T-helper 1 cell treated with Interleukin-12 subunit alpha and Interleukin-12 subunit beta and Interleukin-4 antibody, amounts not matched to agents 30 μg/mL and 1 μg/mL, for 36 hours (primary cell): Measurements from ENCODE around the gene SLTM.
"Not testable (repeated sequence)": the region's sequence is repeated elsewhere in the genome, so short reads cannot be mapped to it uniquely, and the experiment has no call there.

Experiments
- H3K27ac Mint-ChIP-seq: one replicate; pipeline ENCODE4 v1.8.0; 2021; ENCODE audit warnings: mild to moderate bottlenecking, mixed read lengths
- H3K27me3 Mint-ChIP-seq: one replicate; pipeline ENCODE4 v1.8.0; 2021; ENCODE audit warnings: low read depth, mixed read lengths
- H3K36me3 Mint-ChIP-seq: one replicate; pipeline ENCODE4 v1.8.0; 2021; ENCODE audit warnings: low read depth, mixed read lengths
- H3K4me1 Mint-ChIP-seq: one replicate; pipeline ENCODE4 v1.8.0; 2021; ENCODE audit warnings: low read depth, mixed read lengths
- H3K4me3 Mint-ChIP-seq: one replicate; pipeline ENCODE4 v1.8.0; 2021; ENCODE audit warnings: mild to moderate bottlenecking, moderate library complexity, mixed read lengths
- H3K9me3 Mint-ChIP-seq: one replicate; pipeline ENCODE4 v1.8.0; 2021; ENCODE audit warnings: mixed read lengths

The SLTM gene

DNA sequence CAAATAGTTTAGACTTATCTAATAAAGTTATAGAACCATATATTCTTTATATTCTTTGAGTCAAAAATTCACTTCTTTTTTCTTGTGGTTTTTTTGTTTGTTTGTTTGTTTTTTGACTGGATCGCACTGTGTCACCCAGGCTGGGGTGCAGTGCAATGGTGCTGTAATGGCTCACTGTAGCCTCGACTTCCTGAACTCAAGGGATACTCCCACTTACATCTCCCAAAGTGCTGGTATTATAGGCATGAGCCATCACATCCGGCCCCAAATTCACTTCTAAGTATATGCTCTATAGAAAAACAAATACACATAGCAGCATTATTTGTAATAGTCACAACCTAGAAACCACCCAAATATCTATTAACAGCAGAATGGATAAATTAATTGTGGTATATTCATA lies 13.7 kb upstream of the SLTM start:
- Mint-ChIP-seq H3K27me3 (peaks cover 2% of the 10 kb centered on the region), H3K36me3 (no peaks in the 10 kb centered on the region), H3K4me1 (no peaks in the 10 kb centered on the region), H3K27ac (no peak overlapping the region), H3K4me3 (no peak overlapping the region), H3K9me3 (no peaks in the 10 kb centered on the region)

DNA sequence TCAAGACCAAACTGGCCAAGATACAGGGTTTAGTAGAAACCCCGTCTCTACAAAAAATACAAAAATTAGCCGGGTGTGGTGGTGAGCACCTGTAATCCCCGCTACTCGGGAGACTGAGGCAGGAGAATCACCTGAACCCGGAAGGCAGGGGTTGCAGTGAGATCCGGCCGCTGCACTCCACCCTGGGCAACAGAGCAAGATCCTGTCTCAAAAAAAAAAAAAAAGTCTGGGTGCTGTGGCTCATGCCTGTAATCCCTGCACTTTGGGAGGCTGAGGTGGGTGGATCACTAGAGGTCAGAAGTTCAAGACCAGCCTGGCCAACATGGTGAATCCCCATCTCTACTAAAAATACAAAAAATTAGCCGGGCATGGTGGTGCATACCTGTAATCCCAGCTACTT lies 1.5 kb upstream of the SLTM start:
- Mint-ChIP-seq H3K4me3 (peak overlapping the region; percentile 92), H3K27ac (peak overlapping the region; percentile 100), H3K4me1 (peaks cover 21% of the 10 kb centered on the region)
- H3K36me3 Mint-ChIP-seq, H3K27me3 Mint-ChIP-seq, H3K9me3 Mint-ChIP-seq: not testable (repeated sequence)

DNA sequence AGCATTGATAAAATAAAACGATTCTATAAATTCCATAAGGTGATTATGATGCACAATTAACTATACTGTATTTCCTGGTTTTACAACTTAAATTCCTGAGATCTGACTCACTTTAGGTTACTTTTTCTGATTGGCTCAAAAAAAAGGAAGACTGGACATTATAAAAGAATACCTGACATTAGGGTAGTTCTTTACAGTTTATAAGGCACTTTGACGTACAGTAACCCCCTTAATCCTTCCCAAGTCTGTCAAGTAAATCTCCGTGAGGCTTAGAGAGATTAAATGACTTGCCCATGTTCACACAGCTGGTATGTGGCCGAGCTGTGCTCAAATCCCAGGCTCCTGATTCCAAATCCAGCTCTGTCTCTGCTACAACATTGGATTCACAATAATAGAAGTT lies 1.0 kb upstream of the SLTM start:
- H3K4me1 Mint-ChIP-seq: peaks cover 21% of the 10 kb centered on the region
- peak overlapping the region; percentile 100 for H3K27ac Mint-ChIP-seq
- H3K4me3 Mint-ChIP-seq: peak overlapping the region; percentile 92
- H3K9me3 Mint-ChIP-seq: no peaks in the 10 kb centered on the region
- peaks cover 5% of the 10 kb centered on the region for H3K36me3 Mint-ChIP-seq
- H3K27me3 Mint-ChIP-seq: no peaks in the 10 kb centered on the region

DNA sequence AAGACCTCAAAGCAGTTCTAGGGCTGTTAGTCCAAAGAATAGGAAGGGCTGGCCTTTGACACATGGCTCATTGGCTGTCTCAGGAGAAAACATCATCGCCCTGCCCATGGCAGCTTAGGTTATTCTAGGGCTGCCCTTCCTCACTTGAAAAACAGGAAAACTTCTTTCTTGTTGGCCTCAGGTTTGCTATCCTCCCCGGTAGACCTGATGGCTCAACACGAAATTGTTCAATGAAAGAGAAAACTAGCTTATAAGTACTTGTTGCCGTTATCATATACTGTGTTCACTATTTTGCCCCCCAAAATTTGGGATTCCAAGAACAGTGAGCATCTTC lies 602 bp upstream of the SLTM start:
- Mint-ChIP-seq H3K27me3 (no peaks in the 10 kb centered on the region), H3K4me3 (peak overlapping the region; percentile 92), H3K36me3 (peaks cover 5% of the 10 kb centered on the region), H3K4me1 (peaks cover 21% of the 10 kb centered on the region), H3K9me3 (no peaks in the 10 kb centered on the region), H3K27ac (peak overlapping the region; percentile 100)

DNA sequence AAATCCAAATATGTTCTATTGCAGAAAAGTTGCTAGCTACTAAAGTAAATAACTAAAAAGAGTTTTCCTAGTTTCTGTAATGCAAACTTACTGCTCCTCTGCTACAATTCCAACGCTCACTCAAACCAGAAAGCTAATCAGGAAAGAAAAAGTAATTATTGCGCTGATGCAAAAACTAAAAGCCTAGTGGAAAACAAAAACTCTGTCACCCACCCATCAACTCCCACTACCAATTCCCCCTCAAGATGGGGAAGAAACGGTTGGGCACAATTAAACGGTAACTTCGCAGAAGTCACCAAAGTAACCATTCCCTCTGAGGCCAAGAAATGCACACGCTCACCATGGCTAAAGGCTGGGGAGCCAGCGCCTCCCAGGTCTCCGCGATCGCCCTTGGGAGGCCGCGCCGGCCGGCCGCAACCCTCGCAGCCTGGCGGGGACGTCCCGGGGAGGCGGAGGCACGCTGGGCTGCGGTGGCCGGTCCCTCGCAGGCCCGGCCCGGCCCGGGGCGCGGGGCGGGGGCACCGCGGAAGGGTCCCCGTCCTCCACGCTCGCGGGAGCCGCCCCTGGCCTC lies 684 bp downstream of the SLTM start:
- Mint-ChIP-seq H3K27ac (peak overlapping the region; percentile 95), H3K27me3 (no peaks in the 10 kb centered on the region), H3K9me3 (no peaks in the 10 kb centered on the region), H3K4me1 (peaks cover 23% of the 10 kb centered on the region), H3K4me3 (peak overlapping the region; percentile 95), H3K36me3 (peaks cover 5% of the 10 kb centered on the region)

DNA sequence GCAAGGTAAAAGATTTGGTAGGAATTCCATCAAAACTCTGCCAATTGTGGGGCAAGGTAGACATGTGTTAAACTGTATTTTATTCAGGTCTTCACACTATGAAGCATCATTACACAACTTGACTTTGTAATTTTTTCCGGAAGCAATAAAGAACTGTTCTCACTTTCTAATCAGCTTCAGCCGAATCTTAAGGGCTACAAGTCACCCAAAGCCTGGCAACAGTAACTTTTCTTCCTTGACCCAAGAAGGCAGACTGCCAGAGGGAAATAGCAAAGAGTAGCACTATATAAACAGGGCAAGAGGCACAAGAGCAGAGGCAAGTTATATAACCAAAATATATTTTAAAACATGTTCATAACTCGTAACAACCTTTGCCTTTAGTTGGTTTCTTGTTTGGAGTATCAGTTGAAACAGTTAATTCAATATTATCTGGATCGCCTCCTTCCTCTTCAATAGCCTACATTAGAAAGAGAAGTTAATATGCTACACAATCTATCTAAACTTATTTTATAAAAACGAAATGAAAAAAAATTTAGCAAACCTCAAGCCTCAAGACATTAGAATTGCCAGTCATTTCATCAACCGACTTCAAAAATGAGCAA lies 1.4 kb downstream of the SLTM start:
- peaks cover 20% of the 10 kb centered on the region for H3K4me1 Mint-ChIP-seq
- no peaks in the 10 kb centered on the region for H3K27me3 Mint-ChIP-seq
- peak overlapping the region; percentile 95 for H3K4me3 Mint-ChIP-seq
- H3K9me3 Mint-ChIP-seq: no peaks in the 10 kb centered on the region
- peak overlapping the region; percentile 95 for H3K27ac Mint-ChIP-seq
- H3K36me3 Mint-ChIP-seq: peaks cover 5% of the 10 kb centered on the region

DNA sequence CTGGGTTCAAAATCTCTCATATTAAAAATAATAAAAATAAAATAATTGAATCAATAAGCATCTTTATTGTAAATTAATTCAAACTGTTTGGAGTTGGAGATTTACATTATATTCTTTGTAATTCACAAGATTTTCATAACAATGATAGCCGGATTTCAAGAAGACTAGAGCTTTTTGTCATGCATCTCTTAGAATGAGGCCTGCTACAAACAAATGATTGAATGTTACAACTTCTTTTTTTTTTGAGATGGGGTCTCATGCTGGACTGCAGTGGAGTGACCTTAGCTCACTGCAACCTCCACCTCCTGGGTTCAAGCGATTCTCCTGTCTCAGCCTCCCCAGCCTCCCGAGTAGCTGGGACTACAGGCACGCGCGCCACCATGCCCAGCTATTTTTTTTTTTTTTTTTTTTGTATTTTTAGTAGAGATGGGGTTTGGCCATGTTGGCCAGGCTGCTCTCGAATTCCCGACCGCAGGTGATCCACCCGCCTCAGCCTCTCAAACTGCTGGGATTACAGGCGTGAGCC lies 3.5 kb downstream of the SLTM start:
- Mint-ChIP-seq H3K9me3 (no peaks in the 10 kb centered on the region), H3K36me3 (peaks cover 7% of the 10 kb centered on the region), H3K4me3 (no peak overlapping the region), H3K27ac (no peak overlapping the region), H3K27me3 (no peaks in the 10 kb centered on the region), H3K4me1 (peaks cover 26% of the 10 kb centered on the region)

DNA sequence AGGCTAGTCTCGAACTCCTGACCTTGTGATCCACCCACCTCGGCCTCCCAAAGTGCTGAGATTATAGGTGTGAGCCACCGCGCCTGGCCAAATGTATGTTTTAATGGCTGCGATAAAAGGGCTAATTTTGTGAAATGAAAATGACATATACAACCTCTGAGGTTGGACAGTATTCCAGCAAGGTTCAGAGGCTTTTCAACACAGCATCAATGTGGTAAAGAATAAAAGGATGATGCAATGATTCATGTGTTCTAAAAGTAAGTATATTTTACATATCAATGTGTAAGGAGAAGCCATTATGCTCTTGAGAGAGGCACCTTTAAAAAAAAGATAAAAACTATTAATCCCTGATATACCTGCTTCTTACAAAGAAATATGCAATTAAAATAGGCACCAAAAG lies 6.7 kb downstream of the SLTM start:
- Mint-ChIP-seq H3K36me3 (peaks cover 6% of the 10 kb centered on the region), H3K4me3 (no peak overlapping the region), H3K27ac (no peak overlapping the region), H3K27me3 (no peaks in the 10 kb centered on the region), H3K4me1 (peaks cover 23% of the 10 kb centered on the region), H3K9me3 (no peaks in the 10 kb centered on the region)

DNA sequence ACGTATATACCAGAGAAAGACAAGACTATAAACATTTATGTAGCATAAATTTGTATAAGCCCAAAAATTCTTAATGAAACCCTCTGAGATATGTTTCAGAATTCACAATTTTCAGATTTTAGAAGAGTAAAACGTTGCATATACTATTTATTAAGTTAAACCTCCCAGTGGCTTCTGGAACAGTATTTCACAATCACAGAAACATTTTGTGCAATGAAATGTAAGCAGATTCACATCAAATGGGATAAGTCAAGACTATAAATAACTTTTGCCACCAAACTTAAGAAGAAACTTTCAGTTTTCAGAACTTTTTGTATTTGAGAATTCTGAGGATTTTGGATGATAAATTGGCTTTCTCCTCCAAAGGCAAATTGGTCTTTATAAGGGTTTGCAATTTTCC lies 9.2 kb downstream of the SLTM start:
- H3K27me3 Mint-ChIP-seq: no peaks in the 10 kb centered on the region
- H3K9me3 Mint-ChIP-seq: no peaks in the 10 kb centered on the region
- H3K36me3 Mint-ChIP-seq: peaks cover 6% of the 10 kb centered on the region
- peaks cover 23% of the 10 kb centered on the region for H3K4me1 Mint-ChIP-seq
- no peak overlapping the region for H3K4me3 Mint-ChIP-seq
- H3K27ac Mint-ChIP-seq: no peak overlapping the region

DNA sequence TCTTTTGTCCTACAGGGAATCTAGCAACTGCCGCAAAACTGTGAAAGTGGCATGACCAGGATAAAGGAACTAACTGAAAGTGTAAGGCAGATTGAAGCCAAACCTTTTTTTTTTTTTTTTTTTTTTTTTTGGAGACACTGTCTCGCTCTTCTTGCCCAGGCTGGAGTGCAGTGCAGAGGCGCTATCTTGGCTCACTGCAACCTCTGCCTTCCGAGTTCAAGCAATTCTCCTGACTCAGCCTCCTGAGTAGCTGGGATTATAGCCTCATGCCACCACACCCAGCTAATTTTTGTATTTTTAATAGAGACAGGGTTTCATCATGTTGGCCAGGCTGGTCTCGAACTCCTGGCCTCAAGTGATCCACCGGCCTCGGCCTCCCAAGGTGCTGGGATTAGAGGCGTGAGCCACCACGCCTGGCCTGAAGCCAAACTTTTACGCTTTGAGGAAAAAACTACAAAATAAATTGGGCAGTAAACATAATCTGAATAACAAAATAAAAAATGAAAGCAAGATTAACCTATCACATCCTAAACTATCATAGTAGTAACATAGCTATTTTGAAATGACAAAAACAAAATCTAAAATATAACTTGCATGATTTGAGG lies 9.7 kb downstream of the SLTM start:
- Mint-ChIP-seq H3K4me1 (peaks cover 23% of the 10 kb centered on the region), H3K9me3 (no peaks in the 10 kb centered on the region), H3K27ac (no peak overlapping the region), H3K36me3 (peaks cover 6% of the 10 kb centered on the region), H3K27me3 (no peaks in the 10 kb centered on the region), H3K4me3 (no peak overlapping the region)

DNA sequence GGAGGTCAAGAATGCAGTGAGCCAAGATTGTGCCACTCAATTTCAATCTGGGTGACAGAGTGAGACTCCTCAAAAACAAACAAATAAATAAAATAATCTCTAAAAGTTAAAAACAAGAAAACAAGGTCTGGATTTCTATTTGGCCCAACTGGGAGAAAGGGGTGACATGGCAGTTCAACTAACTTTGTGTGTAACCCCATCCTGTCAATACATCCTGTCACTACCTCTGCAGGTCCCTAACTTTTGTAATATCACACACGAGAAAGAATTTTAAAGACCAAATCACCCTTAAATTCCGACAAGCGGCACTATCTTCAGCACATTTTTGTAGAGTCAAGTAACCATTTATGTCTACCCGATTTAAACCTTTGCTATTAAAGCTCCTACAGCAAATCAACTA lies 10.2 kb downstream of the SLTM start:
- H3K27ac Mint-ChIP-seq: peak overlapping the region; percentile 52
- H3K27me3 Mint-ChIP-seq: no peaks in the 10 kb centered on the region
- no peaks in the 10 kb centered on the region for H3K9me3 Mint-ChIP-seq
- peaks cover 21% of the 10 kb centered on the region for H3K4me1 Mint-ChIP-seq
- H3K36me3 Mint-ChIP-seq: peaks cover 6% of the 10 kb centered on the region
- no peak overlapping the region for H3K4me3 Mint-ChIP-seq

DNA sequence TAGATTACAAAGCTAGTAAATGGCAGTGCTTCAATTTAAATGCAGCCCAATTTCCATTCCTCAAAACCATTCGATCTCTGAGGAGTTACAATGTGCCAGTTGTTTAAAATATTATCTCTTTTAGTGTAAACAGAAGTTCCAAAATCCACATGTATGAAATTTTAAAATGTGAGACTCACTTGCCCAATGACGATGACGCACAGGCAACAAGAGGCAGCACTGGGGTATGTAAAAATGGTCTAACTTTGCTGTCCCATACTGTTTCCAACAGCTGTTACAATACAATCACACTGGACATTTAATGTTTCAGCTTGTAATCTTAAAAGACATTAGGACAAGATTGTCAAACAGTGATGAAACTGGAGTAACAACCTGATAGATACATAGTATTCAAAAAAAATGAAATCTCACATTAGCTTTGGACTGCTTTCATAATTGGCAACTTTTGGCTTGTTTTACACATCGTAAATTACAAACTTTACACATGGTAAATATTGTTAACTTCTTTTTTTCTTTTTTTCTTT lies 12.2 kb downstream of the SLTM start:
- peaks cover 24% of the 10 kb centered on the region for H3K4me1 Mint-ChIP-seq
- peaks cover 9% of the 10 kb centered on the region for H3K36me3 Mint-ChIP-seq
- no peaks in the 10 kb centered on the region for H3K27me3 Mint-ChIP-seq
- H3K27ac Mint-ChIP-seq: no peak overlapping the region
- H3K9me3 Mint-ChIP-seq: no peaks in the 10 kb centered on the region
- H3K4me3 Mint-ChIP-seq: no peak overlapping the region

DNA sequence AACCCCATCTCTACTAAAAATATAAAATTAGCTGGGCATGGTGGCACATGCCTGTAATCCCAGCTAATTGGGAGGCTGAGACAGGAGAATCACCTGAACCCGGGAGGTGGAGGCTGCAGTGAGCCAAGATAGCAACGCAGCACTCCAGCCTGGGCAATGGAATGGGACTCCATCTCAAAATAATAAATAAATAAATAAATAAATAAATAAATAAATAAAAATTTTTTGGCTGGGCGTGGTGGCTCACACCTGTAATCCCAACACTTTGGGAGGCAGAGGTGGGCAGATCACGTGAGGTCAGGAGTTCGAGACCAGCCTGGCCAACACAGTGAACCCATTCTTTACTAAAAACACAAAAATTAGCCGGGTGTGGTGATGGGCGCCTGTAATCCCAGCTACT lies 13.0 kb downstream of the SLTM start:
- H3K27me3 Mint-ChIP-seq, H3K27ac Mint-ChIP-seq: not testable (repeated sequence)
- peaks cover 21% of the 10 kb centered on the region for H3K4me1 Mint-ChIP-seq

DNA sequence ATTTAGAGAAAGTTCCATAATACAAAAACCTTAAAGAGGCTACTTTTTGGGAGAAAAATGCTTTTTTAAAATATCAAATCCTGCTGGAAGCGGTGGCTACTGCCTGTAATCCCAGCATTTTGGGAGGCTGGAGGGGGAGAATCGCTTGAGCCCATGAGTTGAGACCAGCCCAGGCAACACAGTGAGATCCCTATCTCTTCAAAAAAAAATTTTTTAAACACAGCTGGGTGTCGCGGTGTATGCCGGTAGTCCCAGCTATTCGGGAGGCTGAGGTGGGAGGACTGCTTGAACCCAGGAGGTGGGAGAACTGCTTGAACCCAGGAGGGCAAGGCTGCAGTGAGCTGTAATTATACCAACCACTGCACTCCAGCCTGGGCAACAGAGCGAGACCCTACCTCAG lies 14.2 kb downstream of the SLTM start:
- Mint-ChIP-seq H3K4me1 (peaks cover 24% of the 10 kb centered on the region), H3K4me3 (no peak overlapping the region)

More for the DNA sequence above, 13.0 kb downstream of the SLTM start:
- H3K9me3 Mint-ChIP-seq, H3K4me3 Mint-ChIP-seq, H3K36me3 Mint-ChIP-seq: not testable (repeated sequence)

DNA sequence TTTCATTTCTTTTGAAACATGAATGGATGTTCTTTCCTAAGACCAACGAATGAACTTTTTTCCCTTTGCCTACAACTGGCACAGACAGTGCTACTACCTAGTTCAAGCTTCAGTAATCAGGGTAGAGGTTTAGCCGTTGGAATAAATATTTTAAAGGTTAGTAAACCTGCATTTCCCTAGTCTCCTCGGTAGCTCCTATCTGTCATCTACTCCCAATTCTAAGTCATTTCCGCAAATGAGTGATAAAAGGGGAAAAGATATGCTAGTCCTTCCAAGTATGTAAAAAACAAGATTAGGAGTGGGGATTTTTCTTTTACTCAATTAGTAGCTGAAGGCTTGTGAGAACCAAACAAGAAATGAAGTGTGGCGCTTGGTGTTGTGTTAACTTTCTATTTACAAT lies 15.2 kb downstream of the SLTM start:
- peaks cover 20% of the 10 kb centered on the region for H3K36me3 Mint-ChIP-seq
- H3K4me3 Mint-ChIP-seq: no peak overlapping the region
- no peaks in the 10 kb centered on the region for H3K27me3 Mint-ChIP-seq
- peaks cover 19% of the 10 kb centered on the region for H3K4me1 Mint-ChIP-seq
- no peak overlapping the region for H3K27ac Mint-ChIP-seq
- H3K9me3 Mint-ChIP-seq: no peaks in the 10 kb centered on the region

More for the DNA sequence above, 14.2 kb downstream of the SLTM start:
- H3K36me3 Mint-ChIP-seq: peaks cover 16% of the 10 kb centered on the region
- no peaks in the 10 kb centered on the region for H3K27me3 Mint-ChIP-seq
- no peaks in the 10 kb centered on the region for H3K9me3 Mint-ChIP-seq
- H3K27ac Mint-ChIP-seq: no peak overlapping the region
